ENCODE measurements around the gene E4F1.
"Not testable (repeated sequence)": the region's sequence is repeated elsewhere in the genome, so short reads cannot be mapped to it uniquely, and the experiment has no call there.

E4F1 gene

GRCh38 chr16:2266887-2267286 is 43.5 kb downstream of the E4F1 start:
- H3K4me1 ChIP-seq (ENCODE audit: control insufficient read depth, insufficient read depth, low read length) = peaks cover 25% of the 10 kb centered on the region
- not testable (repeated sequence) for H3K27ac ChIP-seq (ENCODE audit: low read length); H3K9me3 ChIP-seq (ENCODE audit: control insufficient read depth in 2 of 2, low read length in 2 of 2); H3K27me3 ChIP-seq (ENCODE audit: control insufficient read depth in 1 of 2, insufficient read depth in 2 of 2, low read length in 2 of 2)
- H3K36me3 ChIP-seq (ENCODE audit: control insufficient read depth in 2 of 2, insufficient read depth in 2 of 2, low read length in 2 of 2) = peaks cover 10 to 18% of the 10 kb centered on the region in 2 donors
- peak overlapping the region; percentile 63 to 96 for H3K4me3 ChIP-seq (ENCODE audit: low read length in 2 of 2)
- peak overlapping the region; percentile 55 to 82 for H3K9ac ChIP-seq (ENCODE audit: low read length in 2 of 2)

- H3K27me3 ChIP-seq (ENCODE audit: control insufficient read depth in 1 of 2, insufficient read depth in 2 of 2, low read length in 2 of 2); H3K9me3 ChIP-seq (ENCODE audit: control insufficient read depth in 2 of 2, low read length in 2 of 2): not testable (repeated sequence)
- Histone ChIP-seq H3K4me1 (ENCODE audit: control insufficient read depth, insufficient read depth, low read length) (peaks cover 25% of the 10 kb centered on the region), H3K4me3 (ENCODE audit: low read length in 2 of 2) (peak overlapping the region; percentile 90 to 96), H3K9ac (ENCODE audit: low read length in 2 of 2) (peak overlapping the region; percentile 82 to 90), H3K27ac (ENCODE audit: low read length) (peak overlapping the region; percentile 90), H3K36me3 (ENCODE audit: control insufficient read depth in 2 of 2, insufficient read depth in 2 of 2, low read length in 2 of 2) (peaks cover 5 to 12% of the 10 kb centered on the region in 2 donors)
Observed at GRCh38 chr16:2267505-2267912, 44.1 kb downstream of the E4F1 start.

GRCh38 chr16:2267913-2268666 is 44.7 kb downstream of the E4F1 start, which contains the start of gene RNPS1:
TSS of gene RNPS1 (minus strand) at chr16:2268126. CDS start at chr16:2264643, 3,483 bp downstream.
- Histone ChIP-seq H3K4me3 (ENCODE audit: low read length in 2 of 2) (peak within 1 kb of the TSS; percentile 90 to 96), H3K27me3 (ENCODE audit: control insufficient read depth in 1 of 2, insufficient read depth in 2 of 2, low read length in 2 of 2) (no peaks in the 10 kb centered on the region), H3K9ac (ENCODE audit: low read length in 2 of 2) (peak within 1 kb of the TSS; percentile 82 to 90), H3K9me3 (ENCODE audit: control insufficient read depth in 2 of 2, low read length in 2 of 2) (no peaks in the 10 kb centered on the region), H3K36me3 (ENCODE audit: control insufficient read depth in 2 of 2, insufficient read depth in 2 of 2, low read length in 2 of 2) (peaks cover 0 to 8% of the 10 kb centered on the region in 2 donors), H3K4me1 (ENCODE audit: control insufficient read depth, insufficient read depth, low read length) (peaks cover 25% of the 10 kb centered on the region), H3K27ac (ENCODE audit: low read length) (peak within 1 kb of the TSS; percentile 90)

- peak overlapping the region in 1 of 2 donors; percentile 96 for H3K4me3 ChIP-seq (ENCODE audit: low read length in 2 of 2)
- H3K9me3 ChIP-seq (ENCODE audit: control insufficient read depth in 2 of 2, low read length in 2 of 2) = no peaks in the 10 kb centered on the region
Observed at GRCh38 chr16:2270070-2270462, 46.7 kb downstream of the E4F1 start.

GRCh38 chr16:2270588-2271470 is 47.4 kb downstream of the E4F1 start:
- Histone ChIP-seq H3K27ac (ENCODE audit: low read length) (no peak overlapping the region), H3K27me3 (ENCODE audit: control insufficient read depth in 1 of 2, insufficient read depth in 2 of 2, low read length in 2 of 2) (no peaks in the 10 kb centered on the region), H3K4me1 (ENCODE audit: control insufficient read depth, insufficient read depth, low read length) (peaks cover 24% of the 10 kb centered on the region), H3K9me3 (ENCODE audit: control insufficient read depth in 2 of 2, low read length in 2 of 2) (no peaks in the 10 kb centered on the region), H3K4me3 (ENCODE audit: low read length in 2 of 2) (no peak overlapping the region), H3K9ac (ENCODE audit: low read length in 2 of 2) (no peak overlapping the region), H3K36me3 (ENCODE audit: control insufficient read depth in 2 of 2, insufficient read depth in 2 of 2, low read length in 2 of 2) (peaks cover 0 to 4% of the 10 kb centered on the region in 2 donors)

More at GRCh38 chr16:2270070-2270462, 46.7 kb downstream of the E4F1 start:
- H3K36me3 ChIP-seq (ENCODE audit: control insufficient read depth in 2 of 2, insufficient read depth in 2 of 2, low read length in 2 of 2) = no peaks in the 10 kb centered on the region
- no peaks in the 10 kb centered on the region for H3K27me3 ChIP-seq (ENCODE audit: control insufficient read depth in 1 of 2, insufficient read depth in 2 of 2, low read length in 2 of 2)
- H3K27ac ChIP-seq (ENCODE audit: low read length) = peak overlapping the region; percentile 90
- H3K4me1 ChIP-seq (ENCODE audit: control insufficient read depth, insufficient read depth, low read length) = peaks cover 25% of the 10 kb centered on the region
- peak overlapping the region in 1 of 2 donors; percentile 78 for H3K9ac ChIP-seq (ENCODE audit: low read length in 2 of 2)

GRCh38 chr16:2271848-2272461 is 48.6 kb downstream of the E4F1 start:
- Histone ChIP-seq H3K27ac (ENCODE audit: low read length) (no peak overlapping the region), H3K36me3 (ENCODE audit: control insufficient read depth in 2 of 2, insufficient read depth in 2 of 2, low read length in 2 of 2) (peaks cover 0 to 4% of the 10 kb centered on the region in 2 donors), H3K9me3 (ENCODE audit: control insufficient read depth in 2 of 2, low read length in 2 of 2) (no peaks in the 10 kb centered on the region), H3K27me3 (ENCODE audit: control insufficient read depth in 1 of 2, insufficient read depth in 2 of 2, low read length in 2 of 2) (no peaks in the 10 kb centered on the region), H3K9ac (ENCODE audit: low read length in 2 of 2) (no peak overlapping the region), H3K4me3 (ENCODE audit: low read length in 2 of 2) (no peak overlapping the region), H3K4me1 (ENCODE audit: control insufficient read depth, insufficient read depth, low read length) (peaks cover 14% of the 10 kb centered on the region)

- Histone ChIP-seq H3K4me3 (ENCODE audit: low read length in 2 of 2) (no peak overlapping the region), H3K27ac (ENCODE audit: low read length) (no peak overlapping the region), H3K9ac (ENCODE audit: low read length in 2 of 2) (no peak overlapping the region)
Observed at GRCh38 chr16:2273484-2273883, 50.1 kb downstream of the E4F1 start.

GRCh38 chr16:2273931-2274330 is 50.5 kb downstream of the E4F1 start:
- Histone ChIP-seq H3K4me1 (ENCODE audit: control insufficient read depth, insufficient read depth, low read length) (peaks cover 12% of the 10 kb centered on the region), H3K27me3 (ENCODE audit: control insufficient read depth in 1 of 2, insufficient read depth in 2 of 2, low read length in 2 of 2) (no peaks in the 10 kb centered on the region), H3K27ac (ENCODE audit: low read length) (no peak overlapping the region), H3K36me3 (ENCODE audit: control insufficient read depth in 2 of 2, insufficient read depth in 2 of 2, low read length in 2 of 2) (peaks cover 4 to 5% of the 10 kb centered on the region in 2 donors), H3K9ac (ENCODE audit: low read length in 2 of 2) (no peak overlapping the region), H3K4me3 (ENCODE audit: low read length in 2 of 2) (no peak overlapping the region), H3K9me3 (ENCODE audit: control insufficient read depth in 2 of 2, low read length in 2 of 2) (no peaks in the 10 kb centered on the region)

More at GRCh38 chr16:2273484-2273883, 50.1 kb downstream of the E4F1 start:
- peaks cover 14% of the 10 kb centered on the region for H3K4me1 ChIP-seq (ENCODE audit: control insufficient read depth, insufficient read depth, low read length)
- H3K27me3 ChIP-seq (ENCODE audit: control insufficient read depth in 1 of 2, insufficient read depth in 2 of 2, low read length in 2 of 2) = no peaks in the 10 kb centered on the region
- no peaks in the 10 kb centered on the region for H3K9me3 ChIP-seq (ENCODE audit: control insufficient read depth in 2 of 2, low read length in 2 of 2)
- peaks cover 4 to 5% of the 10 kb centered on the region in 2 donors for H3K36me3 ChIP-seq (ENCODE audit: control insufficient read depth in 2 of 2, insufficient read depth in 2 of 2, low read length in 2 of 2)

- H3K9me3 ChIP-seq (ENCODE audit: control insufficient read depth in 2 of 2, low read length in 2 of 2) = no peaks in the 10 kb centered on the region
- H3K4me3 ChIP-seq (ENCODE audit: low read length in 2 of 2) = no peak overlapping the region
- H3K36me3 ChIP-seq (ENCODE audit: control insufficient read depth in 2 of 2, insufficient read depth in 2 of 2, low read length in 2 of 2) = peaks cover 4 to 10% of the 10 kb centered on the region in 2 donors
- no peaks in the 10 kb centered on the region for H3K4me1 ChIP-seq (ENCODE audit: control insufficient read depth, insufficient read depth, low read length)
- H3K27ac ChIP-seq (ENCODE audit: low read length) = no peak overlapping the region
- H3K9ac ChIP-seq (ENCODE audit: low read length in 2 of 2) = no peak overlapping the region
- no peaks in the 10 kb centered on the region for H3K27me3 ChIP-seq (ENCODE audit: control insufficient read depth in 1 of 2, insufficient read depth in 2 of 2, low read length in 2 of 2)
Observed at GRCh38 chr16:2275476-2276367, 52.3 kb downstream of the E4F1 start.

Data from stomach smooth muscle (tissue), 2 donors.